GM23338 (cell line): ENCODE results near the gene BCAP29. TPM values are rescaled to one million over a fixed set of nuclear protein-coding genes. Genes with fewer than 3 reads are reported as not detected.

Source experiments
- ATAC-seq: fragments of 200-7000 bp; cut with Tn5 transposase; 3 replicates; pipeline ENCODE4 v1.9.1; 2020
- DNase-seq: peaks from one replicate; pipeline ENCODE4 v3.0.0-alpha.2; 2015; ENCODE audit warnings: low spot score
- H2AFZ ChIP-seq: fragments of 200-600 bp; sonication (generic); 2 replicates; pipeline ENCODE4 v1.8.0; 2016; ENCODE audit warnings: antibody characterized with exemption, mild to moderate bottlenecking, moderate library complexity
- H3F3A ChIP-seq: fragments of 200-600 bp; sonication (generic); replicated peaks from 2 replicates; pipeline ENCODE4 v1.8.0; 2017; ENCODE audit warnings: antibody characterized with exemption, mixed run types, low read depth
- H3K27ac ChIP-seq: fragments of 200-600 bp; sonication (generic); 2 replicates; pipeline ENCODE4 v1.6.1; 2016; ENCODE audit warnings: low read depth
- H3K27me3 ChIP-seq: fragments of 200-600 bp; sonication (generic); 2 replicates; pipeline ENCODE4 v1.8.0; 2016; ENCODE audit warnings: mild to moderate bottlenecking, mixed run types, moderate library complexity; ENCODE audit not compliant: insufficient read depth
- H3K36me3 ChIP-seq: fragments of 200-600 bp; sonication (generic); 2 replicates; pipeline ENCODE4 v1.8.0; 2016; ENCODE audit warnings: mild to moderate bottlenecking; ENCODE audit not compliant: insufficient read depth
- H3K4me1 ChIP-seq: fragments of 200-600 bp; sonication (generic); 2 replicates; pipeline ENCODE4 v1.8.0; 2016; ENCODE audit warnings: mild to moderate bottlenecking, moderate library complexity; ENCODE audit not compliant: insufficient read depth
- H3K4me2 ChIP-seq: fragments of 200-600 bp; sonication (generic); 2 replicates; pipeline ENCODE4 v1.7.1; 2017; ENCODE audit warnings: mixed run types
- H3K4me3 ChIP-seq: fragments of 200-600 bp; sonication (generic); 2 replicates; pipeline ENCODE4 v1.6.1; 2016; ENCODE audit warnings: mixed run types
- H3K79me2 ChIP-seq: fragments of 200-600 bp; sonication (generic); replicated peaks from 2 replicates; pipeline ENCODE4 v1.8.0; 2017; ENCODE audit warnings: mild to moderate bottlenecking; ENCODE audit not compliant: insufficient read depth
- H3K9me2 ChIP-seq: fragments of 200-600 bp; sonication (generic); 2 replicates; pipeline ENCODE4 v1.8.0; 2017; ENCODE audit not compliant: insufficient read depth
- H4K20me1 ChIP-seq: fragments of 200-600 bp; sonication (generic); replicated peaks from 2 replicates; pipeline ENCODE4 v1.8.0; 2017; ENCODE audit warnings: mild to moderate bottlenecking; ENCODE audit not compliant: insufficient read depth
- H3K27ac Mint-ChIP-seq: 2 replicates; pipeline ENCODE4 v1.8.0; 2020; ENCODE audit warnings: inconsistent platforms, mild to moderate bottlenecking, moderate library complexity, mixed read lengths
- H3K27me3 Mint-ChIP-seq: 3 replicates; pipeline ENCODE4 v1.8.0; 2022; ENCODE audit warnings: low read depth, mild to moderate bottlenecking, moderate library complexity, mixed read lengths, inconsistent platforms; ENCODE audit not compliant: insufficient read depth, poor library complexity
- H3K36me3 Mint-ChIP-seq: 3 replicates; pipeline ENCODE4 v1.8.0; 2021; ENCODE audit warnings: low read depth, mild to moderate bottlenecking, inconsistent platforms, moderate library complexity, mixed read lengths
- H3K4me1 Mint-ChIP-seq: 3 replicates; pipeline ENCODE4 v1.8.0; 2020; ENCODE audit warnings: mild to moderate bottlenecking, inconsistent platforms, mixed read lengths
- H3K4me3 Mint-ChIP-seq: 3 replicates; pipeline ENCODE4 v1.8.0; 2021; ENCODE audit warnings: moderate library complexity, mild to moderate bottlenecking, inconsistent platforms, mixed read lengths
- H3K9me3 Mint-ChIP-seq: 3 replicates; pipeline ENCODE4 v1.8.0; 2020; ENCODE audit warnings: moderate library complexity, mild to moderate bottlenecking, inconsistent platforms, mixed read lengths
- CREB1 ChIP-seq: fragments of 250-450 bp; sonication (Bioruptor Pico); IDR thresholded peaks from 2 replicates; pipeline ENCODE4 v1.5.0; 2020; ENCODE audit warnings: low read depth, mild to moderate bottlenecking, moderate library complexity
- ETS1 ChIP-seq: IDR thresholded peaks from 2 replicates; pipeline ENCODE4 v1.6.1; 2016; ENCODE audit warnings: antibody characterized with exemption
- EZH2 ChIP-seq: fragments of 200-600 bp; sonication (generic); IDR thresholded peaks from one replicate; pipeline ENCODE4 v1.8.0; 2017; ENCODE audit warnings: antibody characterized with exemption, mild to moderate bottlenecking, low read depth; ENCODE audit not compliant: unreplicated experiment
- EZH2phosphoT487 ChIP-seq: fragments of 200-600 bp; sonication (generic); IDR thresholded peaks from one replicate; pipeline ENCODE4 v1.8.1; 2018; ENCODE audit warnings: antibody characterized with exemption; ENCODE audit not compliant: unreplicated experiment
- JUNB ChIP-seq: IDR thresholded peaks from one replicate; pipeline ENCODE4 v1.6.1; 2016; ENCODE audit warnings: antibody characterized with exemption; ENCODE audit not compliant: unreplicated experiment
- NANOG ChIP-seq: IDR thresholded peaks from 2 replicates; pipeline ENCODE4 v1.6.1; 2016; ENCODE audit warnings: antibody characterized with exemption, borderline replicate concordance
- POLR2AphosphoS5 ChIP-seq: IDR thresholded peaks from 2 replicates; pipeline ENCODE4 v1.6.1; 2016; ENCODE audit warnings: antibody characterized with exemption, low read depth
- REST ChIP-seq: IDR thresholded peaks from one replicate; pipeline ENCODE4 v1.6.1; 2018; ENCODE audit warnings: antibody characterized with exemption; ENCODE audit not compliant: unreplicated experiment
- STAT1 ChIP-seq: IDR thresholded peaks from one replicate; pipeline ENCODE4 v1.6.1; 2016; ENCODE audit warnings: antibody characterized with exemption; ENCODE audit not compliant: unreplicated experiment
- ZNF114 ChIP-seq: fragments of 250-450 bp; sonication (Bioruptor Pico); IDR thresholded peaks from 2 replicates; pipeline ENCODE4 v1.5.0; 2020; ENCODE audit warnings: mild to moderate bottlenecking, moderate library complexity
- ZNF331 ChIP-seq: fragments of 250-450 bp; sonication (Bioruptor Pico); IDR thresholded peaks from 2 replicates; pipeline ENCODE4 v1.5.0; 2020; ENCODE audit warnings: low read depth, mild to moderate bottlenecking, moderate library complexity
- polyA plus RNA-seq: library from polyadenylated mRNA; unstranded; fragments of >200 nt; fragmentation: Nextera tagmentation; extraction: Ambion mirVana; gene quantifications from 2 replicates; pipeline ENCODE4 v1.2.1, GENCODE V29; 2016
- total RNA-seq: library from RNA; depleted of rRNA; stranded (reverse); fragments of >200 nt; shearing (Covaris generic); gene quantifications from 2 replicates; pipeline ENCODE4 v1.2.3, GENCODE V29; 2014
- TF ChIP-seq, protein P1 (sequence below): fragments of 250-450 bp; sonication (Bioruptor Pico); IDR thresholded peaks from 2 replicates; pipeline ENCODE4 v1.5.0; 2020; ENCODE audit warnings: mild to moderate bottlenecking, moderate library complexity
- TF ChIP-seq, protein P2 (sequence below), 2 experiments: fragments of 200-600 bp in 1 of 2; sonication (generic) in 1 of 2; conservative IDR thresholded peaks; 2 replicates each; pipeline versions ENCODE4 v1.5.1 to v1.6.1; 2016 to 2017; ENCODE audit warnings: antibody characterized with exemption in 2 of 2, low read depth in 2 of 2, mild to moderate bottlenecking in 2 of 2, moderate library complexity in 1 of 2

Gene BCAP29
- total and polyA plus RNA-seq, 2 experiments from 2014 or later = 18.4 to 24.0 TPM

- H2AFZ ChIP-seq = no peak overlapping the region
- DNase-seq (no peak), ATAC-seq (no peak)
- no peaks in the 10 kb centered on the region for H4K20me1 ChIP-seq
- Mint-ChIP-seq H3K9me3 (no peaks in the 10 kb centered on the region), H3K27me3 (no peaks in the 10 kb centered on the region), H3K27ac (no peak overlapping the region), H3K4me3 (no peak overlapping the region), H3K4me1 (no peaks in the 10 kb centered on the region), H3K36me3 (no peaks in the 10 kb centered on the region)
- no peak overlapping the region for H3K4me3 ChIP-seq
- TF ChIP-seq NANOG (no peak), CREB1 (CRISPR knock-in tag) (no peak), REST (no peak), STAT1 (no peak), JUNB (no peak), ZNF331 (CRISPR knock-in tag) (no peak), ETS1 (no peak), EZH2phosphoT487 (no peak), POLR2AphosphoS5 (no peak), ZNF114 (CRISPR knock-in tag) (no peak), EZH2 (no peak)
- TF ChIP-seq, protein P1, sequence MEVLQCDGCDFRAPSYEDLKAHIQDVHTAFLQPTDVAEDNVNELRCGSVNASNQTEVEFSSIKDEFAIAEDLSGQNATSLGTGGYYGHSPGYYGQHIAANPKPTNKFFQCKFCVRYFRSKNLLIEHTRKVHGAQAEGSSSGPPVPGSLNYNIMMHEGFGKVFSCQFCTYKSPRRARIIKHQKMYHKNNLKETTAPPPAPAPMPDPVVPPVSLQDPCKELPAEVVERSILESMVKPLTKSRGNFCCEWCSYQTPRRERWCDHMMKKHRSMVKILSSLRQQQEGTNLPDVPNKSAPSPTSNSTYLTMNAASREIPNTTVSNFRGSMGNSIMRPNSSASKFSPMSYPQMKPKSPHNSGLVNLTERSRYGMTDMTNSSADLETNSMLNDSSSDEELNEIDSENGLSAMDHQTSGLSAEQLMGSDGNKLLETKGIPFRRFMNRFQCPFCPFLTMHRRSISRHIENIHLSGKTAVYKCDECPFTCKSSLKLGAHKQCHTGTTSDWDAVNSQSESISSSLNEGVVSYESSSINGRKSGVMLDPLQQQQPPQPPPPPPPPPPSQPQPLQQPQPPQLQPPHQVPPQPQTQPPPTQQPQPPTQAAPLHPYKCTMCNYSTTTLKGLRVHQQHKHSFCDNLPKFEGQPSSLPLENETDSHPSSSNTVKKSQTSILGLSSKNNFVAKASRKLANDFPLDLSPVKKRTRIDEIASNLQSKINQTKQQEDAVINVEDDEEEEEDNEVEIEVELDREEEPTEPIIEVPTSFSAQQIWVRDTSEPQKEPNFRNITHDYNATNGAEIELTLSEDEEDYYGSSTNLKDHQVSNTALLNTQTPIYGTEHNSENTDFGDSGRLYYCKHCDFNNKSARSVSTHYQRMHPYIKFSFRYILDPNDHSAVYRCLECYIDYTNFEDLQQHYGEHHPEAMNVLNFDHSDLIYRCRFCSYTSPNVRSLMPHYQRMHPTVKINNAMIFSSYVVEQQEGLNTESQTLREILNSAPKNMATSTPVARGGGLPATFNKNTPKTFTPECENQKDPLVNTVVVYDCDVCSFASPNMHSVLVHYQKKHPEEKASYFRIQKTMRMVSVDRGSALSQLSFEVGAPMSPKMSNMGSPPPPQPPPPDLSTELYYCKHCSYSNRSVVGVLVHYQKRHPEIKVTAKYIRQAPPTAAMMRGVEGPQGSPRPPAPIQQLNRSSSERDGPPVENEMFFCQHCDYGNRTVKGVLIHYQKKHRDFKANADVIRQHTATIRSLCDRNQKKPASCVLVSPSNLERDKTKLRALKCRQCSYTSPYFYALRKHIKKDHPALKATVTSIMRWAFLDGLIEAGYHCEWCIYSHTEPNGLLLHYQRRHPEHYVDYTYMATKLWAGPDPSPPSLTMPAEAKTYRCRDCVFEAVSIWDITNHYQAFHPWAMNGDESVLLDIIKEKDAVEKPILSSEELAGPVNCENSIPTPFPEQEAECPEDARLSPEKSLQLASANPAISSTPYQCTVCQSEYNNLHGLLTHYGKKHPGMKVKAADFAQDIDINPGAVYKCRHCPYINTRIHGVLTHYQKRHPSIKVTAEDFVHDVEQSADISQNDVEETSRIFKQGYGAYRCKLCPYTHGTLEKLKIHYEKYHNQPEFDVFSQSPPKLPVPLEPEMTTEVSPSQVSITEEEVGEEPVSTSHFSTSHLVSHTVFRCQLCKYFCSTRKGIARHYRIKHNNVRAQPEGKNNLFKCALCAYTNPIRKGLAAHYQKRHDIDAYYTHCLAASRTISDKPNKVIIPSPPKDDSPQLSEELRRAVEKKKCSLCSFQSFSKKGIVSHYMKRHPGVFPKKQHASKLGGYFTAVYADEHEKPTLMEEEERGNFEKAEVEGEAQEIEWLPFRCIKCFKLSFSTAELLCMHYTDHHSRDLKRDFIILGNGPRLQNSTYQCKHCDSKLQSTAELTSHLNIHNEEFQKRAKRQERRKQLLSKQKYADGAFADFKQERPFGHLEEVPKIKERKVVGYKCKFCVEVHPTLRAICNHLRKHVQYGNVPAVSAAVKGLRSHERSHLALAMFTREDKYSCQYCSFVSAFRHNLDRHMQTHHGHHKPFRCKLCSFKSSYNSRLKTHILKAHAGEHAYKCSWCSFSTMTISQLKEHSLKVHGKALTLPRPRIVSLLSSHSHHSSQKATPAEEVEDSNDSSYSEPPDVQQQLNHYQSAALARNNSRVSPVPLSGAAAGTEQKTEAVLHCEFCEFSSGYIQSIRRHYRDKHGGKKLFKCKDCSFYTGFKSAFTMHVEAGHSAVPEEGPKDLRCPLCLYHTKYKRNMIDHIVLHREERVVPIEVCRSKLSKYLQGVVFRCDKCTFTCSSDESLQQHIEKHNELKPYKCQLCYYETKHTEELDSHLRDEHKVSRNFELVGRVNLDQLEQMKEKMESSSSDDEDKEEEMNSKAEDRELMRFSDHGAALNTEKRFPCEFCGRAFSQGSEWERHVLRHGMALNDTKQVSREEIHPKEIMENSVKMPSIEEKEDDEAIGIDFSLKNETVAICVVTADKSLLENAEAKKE (CRISPR knock-in tag) = no peak
- TF ChIP-seq, protein P2, sequence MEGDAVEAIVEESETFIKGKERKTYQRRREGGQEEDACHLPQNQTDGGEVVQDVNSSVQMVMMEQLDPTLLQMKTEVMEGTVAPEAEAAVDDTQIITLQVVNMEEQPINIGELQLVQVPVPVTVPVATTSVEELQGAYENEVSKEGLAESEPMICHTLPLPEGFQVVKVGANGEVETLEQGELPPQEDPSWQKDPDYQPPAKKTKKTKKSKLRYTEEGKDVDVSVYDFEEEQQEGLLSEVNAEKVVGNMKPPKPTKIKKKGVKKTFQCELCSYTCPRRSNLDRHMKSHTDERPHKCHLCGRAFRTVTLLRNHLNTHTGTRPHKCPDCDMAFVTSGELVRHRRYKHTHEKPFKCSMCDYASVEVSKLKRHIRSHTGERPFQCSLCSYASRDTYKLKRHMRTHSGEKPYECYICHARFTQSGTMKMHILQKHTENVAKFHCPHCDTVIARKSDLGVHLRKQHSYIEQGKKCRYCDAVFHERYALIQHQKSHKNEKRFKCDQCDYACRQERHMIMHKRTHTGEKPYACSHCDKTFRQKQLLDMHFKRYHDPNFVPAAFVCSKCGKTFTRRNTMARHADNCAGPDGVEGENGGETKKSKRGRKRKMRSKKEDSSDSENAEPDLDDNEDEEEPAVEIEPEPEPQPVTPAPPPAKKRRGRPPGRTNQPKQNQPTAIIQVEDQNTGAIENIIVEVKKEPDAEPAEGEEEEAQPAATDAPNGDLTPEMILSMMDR (conservative IDR thresholded peaks at IDR 0.05; ENCODE audit: low read depth in 2 of 2) = no peak
- no peaks in the 10 kb centered on the region for H3K9me2 ChIP-seq
- no peaks in the 10 kb centered on the region for H3K4me1 ChIP-seq
- H3K79me2 ChIP-seq = no peaks in the 10 kb centered on the region
- no peaks in the 10 kb centered on the region for H3K36me3 ChIP-seq
- H3K27me3 ChIP-seq = no peaks in the 10 kb centered on the region
- no peak overlapping the region for H3K4me2 ChIP-seq
- H3F3A ChIP-seq = no peaks in the 10 kb centered on the region
- no peak overlapping the region for H3K27ac ChIP-seq
These were observed 33.9 kb downstream of the BCAP29 start for GRCh38 chr7:107613948-107614347.
